HCT116 (cell line): ENCODE results near the gene OAT. TPM values are rescaled to one million over a fixed set of nuclear protein-coding genes. Genes with fewer than 3 reads are reported as not detected.

Experiments
- ATAC-seq: fragments of 200-7000 bp; cut with Tn5 transposase; 2 replicates; pipeline ENCODE4 v1.9.1; 2020; ENCODE audit warnings: mild to moderate bottlenecking, moderate library complexity
- BruUV-seq: library from RNA; stranded (reverse); fragments of 400-500 nt; replicated peaks from 2 replicates; lab custom pipeline; 2021; lab: Mats Ljungman, UMichigan
- CTCF ChIA-PET: fragments of 300-600 bp; sonication (Branson Sonifier 250); formaldehyde crosslinking; loops from one replicate; lab custom pipeline; 2021; ENCODE audit warnings: antibody characterized with exemption; lab: Charles Lee
- POLR2A ChIA-PET: fragments of 300-600, 350-600 bp; sonication (Branson Sonifier 250); formaldehyde crosslinking; loops from one replicate; lab custom pipeline; 2021; ENCODE audit warnings: antibody characterized with exemption; lab: Charles Lee
- RAD21 ChIA-PET, 2 experiments: fragments of 300-600 bp; sonication (Branson Sonifier 250); formaldehyde crosslinking; loops; one replicate each; lab custom pipeline; 2023; ENCODE audit warnings: low total read pairs in 2 of 2; ENCODE audit not compliant: uncharacterized antibody in 2 of 2, unreplicated experiment in 2 of 2, low non-redundant PET in 1 of 2; lab: Charles Lee
- DNase-seq: peaks from one replicate; pipeline ENCODE4 v3.0.0-alpha.2; 2010; ENCODE audit warnings: low read depth, low spot score
- H2AFZ ChIP-seq: fragments of 200-600 bp; shearing (Covaris generic), sonication (generic); 2 replicates; pipeline ENCODE4 v1.6.1; 2017; ENCODE audit warnings: low read depth, mixed run types, mixed read lengths, antibody characterized with exemption, low read length; ENCODE audit not compliant: poor library complexity, severe bottlenecking
- H3K27ac ChIP-seq: 2 replicates; pipeline ENCODE4 v1.5.1; 2012; ENCODE audit warnings: low read depth, low read length
- H3K27me3 ChIP-seq: fragments of 200-600 bp; sonication (generic); 2 replicates; pipeline ENCODE4 v1.6.1; 2016; ENCODE audit warnings: mixed run types, low read length, mixed read lengths; ENCODE audit not compliant: insufficient read depth
- H3K36me3 ChIP-seq, 2 experiments: fragments of 200-500 bp in 1 of 2; fragments of 200-600 bp in 1 of 2; sonication (Bioruptor generic) in 1 of 2; sonication (generic) in 1 of 2; 2 replicates each; pipeline versions ENCODE4 v1.5.1 to v1.6.1; 2014 to 2016; ENCODE audit warnings: low read length in 2 of 2, inconsistent platforms in 1 of 2, mixed read lengths in 1 of 2, mixed run types in 1 of 2; ENCODE audit not compliant: insufficient read depth in 2 of 2, control insufficient read depth in 1 of 2
- H3K4me1 ChIP-seq, 2 experiments: fragments of 200-600 bp in 1 of 2; sonication (generic) in 1 of 2; 2 replicates each; pipeline versions ENCODE4 v1.5.1 to v1.6.1; 2012 to 2017; ENCODE audit warnings: low read length in 2 of 2, inconsistent platforms in 1 of 2, mild to moderate bottlenecking in 1 of 2, mixed read lengths in 1 of 2, mixed run types in 1 of 2, moderate library complexity in 1 of 2; ENCODE audit not compliant: insufficient read depth in 2 of 2, control insufficient read depth in 1 of 2
- H3K4me2 ChIP-seq: fragments of 200-600 bp; sonication (generic); 2 replicates; pipeline ENCODE4 v1.6.1; 2017; ENCODE audit warnings: mixed run types, low read length, mixed read lengths
- H3K4me3 ChIP-seq, 2 experiments: fragments of 200-600 bp in 1 of 2; sonication (generic) in 1 of 2; replicated peaks in 1 of 2; 2 replicates each; pipeline ENCODE4 v1.5.1; 2011 to 2016; ENCODE audit warnings: low read length in 2 of 2, control low read depth in 1 of 2, low read depth in 1 of 2, mild to moderate bottlenecking in 1 of 2, mixed read lengths in 1 of 2, mixed run types in 1 of 2
- H3K79me2 ChIP-seq: fragments of 200-600 bp; sonication (generic); 2 replicates; pipeline ENCODE4 v1.6.1; 2017; ENCODE audit warnings: mild to moderate bottlenecking, mixed run types, low read length, moderate library complexity, mixed read lengths; ENCODE audit not compliant: insufficient read depth
- H3K9ac ChIP-seq: fragments of 200-600 bp; sonication (generic); 2 replicates; pipeline ENCODE4 v1.6.1; 2016; ENCODE audit warnings: low read length, mixed read lengths
- H3K9me2 ChIP-seq: fragments of 200-600 bp; sonication (generic), shearing (Covaris generic); 2 replicates; pipeline ENCODE4 v1.6.1; 2017; ENCODE audit warnings: mixed run types, mild to moderate bottlenecking, moderate library complexity; ENCODE audit not compliant: insufficient read depth
- H3K9me3 ChIP-seq, 2 experiments: fragments of 200-500 bp in 1 of 2; fragments of 200-600 bp in 1 of 2; sonication (Bioruptor generic) in 1 of 2; sonication (generic) in 1 of 2; 2 replicates each; pipeline ENCODE4 v1.6.1; 2014 to 2017; ENCODE audit warnings: low read length in 2 of 2, mixed read lengths in 2 of 2, inconsistent platforms in 1 of 2, low read depth in 1 of 2, mild to moderate bottlenecking in 1 of 2, mixed run types in 1 of 2, moderate library complexity in 1 of 2; ENCODE audit not compliant: control insufficient read depth in 1 of 2, insufficient read depth in 1 of 2
- H4K20me1 ChIP-seq: fragments of 200-600 bp; sonication (generic), shearing (Covaris generic); 2 replicates; pipeline ENCODE4 v1.6.1; 2017; ENCODE audit warnings: mixed run types, mild to moderate bottlenecking, moderate library complexity; ENCODE audit not compliant: insufficient read depth
- ATF3 ChIP-seq: IDR thresholded peaks from 2 replicates; pipeline ENCODE4 v1.6.1; 2012
- CBX3 ChIP-seq: IDR thresholded peaks from 2 replicates; pipeline ENCODE4 v1.6.1; 2012; ENCODE audit warnings: low read depth
- CTCF ChIP-seq, 3 experiments: fragments of 200-600 bp in 1 of 3; sonication (generic) in 1 of 3; IDR thresholded peaks in 2 of 3; conservative IDR thresholded peaks in 1 of 3; 2 replicates each; pipeline ENCODE4 v1.5.1; 2012 to 2017; ENCODE audit warnings: low read depth in 2 of 3, low read length in 2 of 3, antibody characterized with exemption in 1 of 3, borderline replicate concordance in 1 of 3, control low read depth in 1 of 3, mild to moderate bottlenecking in 1 of 3, mixed read lengths in 1 of 3, mixed run types in 1 of 3, moderate library complexity in 1 of 3; ENCODE audit not compliant: insufficient read depth in 1 of 3
- EGR1 ChIP-seq: IDR thresholded peaks from 2 replicates; pipeline ENCODE4 v1.6.1; 2012; ENCODE audit warnings: low read depth
- ELF1 ChIP-seq: IDR thresholded peaks from 2 replicates; pipeline ENCODE4 v1.6.1; 2012; ENCODE audit warnings: low read depth, borderline replicate concordance
- EZH2 ChIP-seq: fragments of 200-600 bp; sonication (generic); IDR thresholded peaks from 2 replicates; pipeline ENCODE4 v1.6.1; 2017; ENCODE audit warnings: antibody characterized with exemption, mixed run types
- EZH2phosphoT487 ChIP-seq: fragments of 200-600 bp; IDR thresholded peaks from 2 replicates; pipeline ENCODE4 v1.6.1; 2018; ENCODE audit warnings: antibody characterized with exemption, borderline replicate concordance
- JUND ChIP-seq: IDR thresholded peaks from 2 replicates; pipeline ENCODE4 v1.6.1; 2012
- POLR2A ChIP-seq: IDR thresholded peaks from 2 replicates; pipeline ENCODE4 v1.7.0; 2011; ENCODE audit warnings: borderline replicate concordance; ENCODE audit not compliant: insufficient read depth, insufficient read length; ENCODE audit errors: extremely low read depth
- POLR2AphosphoS5 ChIP-seq: IDR thresholded peaks from 2 replicates; pipeline ENCODE4 v1.6.1; 2011; ENCODE audit warnings: mild to moderate bottlenecking, low read depth, low read length, moderate library complexity
- RAD21 ChIP-seq: IDR thresholded peaks from 2 replicates; pipeline ENCODE4 v1.6.1; 2012; ENCODE audit warnings: low read depth, mild to moderate bottlenecking
- SP1 ChIP-seq: IDR thresholded peaks from 2 replicates; pipeline ENCODE4 v1.6.1; 2012; ENCODE audit warnings: low read depth
- SRF ChIP-seq: IDR thresholded peaks from 2 replicates; pipeline ENCODE4 v1.6.1; 2012; ENCODE audit warnings: low read depth
- TCF7L2 ChIP-seq: IDR thresholded peaks from 2 replicates; pipeline ENCODE4 v1.7.0; 2011; ENCODE audit warnings: borderline replicate concordance, inconsistent platforms; ENCODE audit not compliant: insufficient read depth, insufficient read length; ENCODE audit errors: extremely low read depth
- ZNF274 ChIP-seq: fragments of 200-500 bp; sonication (Bioruptor generic); IDR thresholded peaks from 2 replicates; pipeline ENCODE4 v1.6.1; 2014; ENCODE audit warnings: mild to moderate bottlenecking, low read depth, low read length, inconsistent platforms
- intact Hi-C: fragments of 100-400 bp; cut with micrococcal nuclease; formaldehyde crosslinking; loops from 2 replicates; pipeline ENCODE4 v1.10.0; 2022
- total RNA-seq: library from RNA; stranded (reverse); gene quantifications from one replicate; pipeline ENCODE4 v1.2.1, GENCODE V29; 2021; ENCODE audit not compliant: unreplicated experiment

The OAT gene
- total RNA-seq, 1 experiment from 2014 or later = 133 TPM

DNA sequence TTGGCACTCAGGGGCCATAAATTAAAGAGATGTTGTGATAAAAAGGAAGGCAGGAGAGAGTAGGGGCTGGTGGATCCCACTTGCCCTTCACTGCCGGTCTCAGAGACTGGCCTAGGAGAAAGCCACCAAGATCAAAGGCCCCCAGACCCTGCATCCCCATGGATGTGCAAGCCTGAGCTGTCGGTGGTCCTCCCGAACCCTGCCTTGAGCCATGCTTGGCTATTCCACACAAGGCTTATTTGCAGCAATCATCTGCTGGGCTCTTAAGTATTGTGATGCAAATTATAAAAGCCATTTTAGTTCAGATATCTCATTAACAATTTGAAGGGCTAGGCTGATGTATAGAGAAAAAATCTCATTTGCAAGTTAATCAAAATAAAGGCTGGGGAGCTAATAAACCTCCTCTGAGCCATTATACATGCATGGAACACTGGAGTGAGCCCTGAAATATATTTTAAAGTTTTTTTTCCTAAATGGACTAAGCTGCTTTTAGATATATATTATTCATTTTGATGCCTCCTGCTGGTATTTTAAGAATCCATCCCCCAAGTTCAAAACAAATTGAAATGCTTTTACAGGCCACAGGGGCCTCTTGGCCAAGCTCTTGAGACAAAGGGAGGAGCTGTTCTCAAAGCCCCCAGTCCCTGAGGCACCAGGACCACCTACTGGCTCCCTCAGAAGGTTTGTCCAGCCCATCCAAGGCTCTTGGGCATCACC, 28.1 kb downstream of the OAT start:
- no peaks in the 10 kb centered on the region for H3K79me2 ChIP-seq

More for the DNA sequence above, 28.1 kb downstream of the OAT start:
- Histone ChIP-seq H3K9ac (no peak overlapping the region), H3K9me2 (no peaks in the 10 kb centered on the region), H3K27me3 (no peaks in the 10 kb centered on the region), H3K4me2 (no peak overlapping the region), H3K27ac (no peak overlapping the region), H3K4me3 (no peak overlapping the region), H2AFZ (no peak overlapping the region), H3K36me3 (no peaks in the 10 kb centered on the region), H3K9me3 (no peaks in the 10 kb centered on the region), H3K4me1 (peaks cover 7 to 16% of the 10 kb centered on the region in 2 experiments), H4K20me1 (no peaks in the 10 kb centered on the region)
- intact Hi-C loops = no loop called here
- ATAC-seq (no peak), DNase-seq (no peak)
- ChIA-PET RAD21 (interaction anchor here (0.8 to 3.0 kb wide), 3 partner anchors 94 to 396 kb away, joined by 3 to 61 read pairs (median 4); no protein-coding TSS in a partner anchor), POLR2A (interaction anchor here (1.2 to 1.4 kb wide), 2 partner anchors 27 to 396 kb away, joined by 4 to 5 read pairs; no protein-coding TSS in a partner anchor), CTCF (interaction anchor here (1.1 to 8.9 kb wide), 4 partner anchors 10 to 394 kb away, joined by 3 to 269 read pairs (median 28); no protein-coding TSS in a partner anchor)
- no TSS peak for BruUV-seq
- TF ChIP-seq SP1 = no peak
- no peak for TF ChIP-seq CTCF (IDR thresholded peaks at IDR 0.05 in 2 of 3, conservative IDR thresholded peaks at IDR 0.05 in 1 of 3; ENCODE audit: borderline replicate concordance in 1 of 3, insufficient read depth in 1 of 3, low read depth in 2 of 3, low read length in 2 of 3)
- no peak for TF ChIP-seq RAD21
- TF ChIP-seq POLR2AphosphoS5 = no peak
- TF ChIP-seq CBX3 = no peak
- TF ChIP-seq EZH2phosphoT487 = no peak
- TF ChIP-seq EZH2 = no peak
- TF ChIP-seq POLR2A = no peak
- TF ChIP-seq SRF = no peak
- no peak for TF ChIP-seq TCF7L2
- TF ChIP-seq EGR1 = no peak
- TF ChIP-seq ZNF274 = no peak
- no peak for TF ChIP-seq ELF1
- TF ChIP-seq ATF3 = no peak
- no peak for TF ChIP-seq JUND
